Vagina (tissue), 2 donors: ENCODE measurements around the gene SYT4. TPM values are rescaled to one million over a fixed set of nuclear protein-coding genes. Genes with fewer than 3 reads are reported as not detected.

Source experiments
- DNase-seq, 2 donors: peaks; one replicate each; pipeline ENCODE4 v3.0.0-alpha.2; 2017; ENCODE audit errors: extremely low spot score in 2 of 2
- H3K27ac ChIP-seq: fragments of 200-600 bp; sonication (generic); one replicate; pipeline ENCODE4 v1.5.1; 2019
- H3K27me3 ChIP-seq: fragments of 200-600 bp; sonication (generic); one replicate; pipeline ENCODE4 v1.5.1; 2019
- H3K36me3 ChIP-seq, 2 donors: fragments of 200-600 bp; sonication (generic); one replicate each; pipeline ENCODE4 v1.5.1; 2017 to 2019
- H3K4me1 ChIP-seq: fragments of 200-600 bp; sonication (generic); one replicate; pipeline ENCODE4 v1.5.1; 2019
- H3K4me3 ChIP-seq, 2 donors: fragments of 200-600 bp; sonication (generic); 1 replicate in 1 of 2; 2 replicates in 1 of 2; pipeline ENCODE4 v1.5.1; 2016 to 2019
- H3K9me3 ChIP-seq: fragments of 200-600 bp; sonication (generic); one replicate; pipeline ENCODE4 v1.5.1; 2019
- POLR2A ChIP-seq, 2 donors: fragments of 450-650 bp; IDR thresholded peaks; one replicate each; pipeline ENCODE4 v1.6.1; 2017; ENCODE audit warnings: antibody characterized with exemption in 2 of 2, mild to moderate bottlenecking in 2 of 2, moderate library complexity in 2 of 2
- POLR2AphosphoS5 ChIP-seq, 2 donors: sonication (generic); formaldehyde crosslinking; IDR thresholded peaks; one replicate each; pipeline ENCODE4 v1.9.0; 2017; ENCODE audit warnings: antibody characterized with exemption in 2 of 2, mild to moderate bottlenecking in 2 of 2, low read depth in 1 of 2; ENCODE audit not compliant: insufficient read depth in 1 of 2
- intact Hi-C: fragments of 100-400 bp; cut with DNase I; formaldehyde crosslinking; loops from one replicate; pipeline ENCODE4 v1.15.1; 2023
- total RNA-seq: library from RNA; depleted of rRNA; stranded (reverse); fragments of >200 nt; gene quantifications from one replicate; pipeline ENCODE4 v1.2.3, GENCODE V29; 2016
- TF ChIP-seq, protein P1 (sequence below), 3 experiments: fragments of 450-650 bp in 2 of 3; fragments of 200-600 bp in 1 of 3; sonication (generic) in 1 of 3; IDR thresholded peaks; one replicate each; pipeline ENCODE4 v1.5.1; 2017 to 2019; ENCODE audit warnings: antibody characterized with exemption in 3 of 3, mild to moderate bottlenecking in 2 of 3, moderate library complexity in 2 of 3

Gene SYT4
- total RNA-seq, 1 donor from 2014 or later, result 4.7 TPM

DNA sequence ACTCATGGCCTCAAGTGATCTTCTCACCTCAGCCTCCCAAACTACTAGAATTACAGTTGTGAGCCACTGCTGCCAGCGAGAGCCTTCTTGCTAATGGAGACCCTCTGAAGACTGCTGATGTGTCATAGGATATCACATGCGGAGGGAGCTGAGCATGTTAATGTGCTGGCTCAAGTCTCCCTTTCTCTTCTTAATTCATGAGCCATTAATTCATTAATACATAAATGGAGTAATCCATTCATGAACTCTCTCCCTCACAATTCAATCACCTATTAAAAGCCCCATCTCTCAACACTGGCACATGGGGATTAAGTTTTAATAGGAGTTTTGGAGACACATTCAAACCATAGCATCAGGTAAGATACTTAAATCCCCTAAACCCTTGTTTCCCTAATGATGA lies 54.8 kb downstream of the SYT4 start:
- H3K27me3 ChIP-seq, result no peaks in the 10 kb centered on the region
- no peaks in the 10 kb centered on the region for H3K4me1 ChIP-seq
- H3K4me3 ChIP-seq, result no peak overlapping the region
- H3K27ac ChIP-seq, result no peak overlapping the region
- intact Hi-C loops, result no loop called here
- H3K36me3 ChIP-seq, result no peaks in the 10 kb centered on the region
- DNase-seq, result no peak
- H3K9me3 ChIP-seq, result no peaks in the 10 kb centered on the region
- TF ChIP-seq POLR2AphosphoS5 (IDR thresholded peaks at IDR 0.05; ENCODE audit: insufficient read depth in 1 of 2, low read depth in 1 of 2) (no peak), POLR2A (IDR thresholded peaks at IDR 0.05) (no peak)
- TF ChIP-seq, protein P1, sequence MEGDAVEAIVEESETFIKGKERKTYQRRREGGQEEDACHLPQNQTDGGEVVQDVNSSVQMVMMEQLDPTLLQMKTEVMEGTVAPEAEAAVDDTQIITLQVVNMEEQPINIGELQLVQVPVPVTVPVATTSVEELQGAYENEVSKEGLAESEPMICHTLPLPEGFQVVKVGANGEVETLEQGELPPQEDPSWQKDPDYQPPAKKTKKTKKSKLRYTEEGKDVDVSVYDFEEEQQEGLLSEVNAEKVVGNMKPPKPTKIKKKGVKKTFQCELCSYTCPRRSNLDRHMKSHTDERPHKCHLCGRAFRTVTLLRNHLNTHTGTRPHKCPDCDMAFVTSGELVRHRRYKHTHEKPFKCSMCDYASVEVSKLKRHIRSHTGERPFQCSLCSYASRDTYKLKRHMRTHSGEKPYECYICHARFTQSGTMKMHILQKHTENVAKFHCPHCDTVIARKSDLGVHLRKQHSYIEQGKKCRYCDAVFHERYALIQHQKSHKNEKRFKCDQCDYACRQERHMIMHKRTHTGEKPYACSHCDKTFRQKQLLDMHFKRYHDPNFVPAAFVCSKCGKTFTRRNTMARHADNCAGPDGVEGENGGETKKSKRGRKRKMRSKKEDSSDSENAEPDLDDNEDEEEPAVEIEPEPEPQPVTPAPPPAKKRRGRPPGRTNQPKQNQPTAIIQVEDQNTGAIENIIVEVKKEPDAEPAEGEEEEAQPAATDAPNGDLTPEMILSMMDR (IDR thresholded peaks at IDR 0.05), result no peak

DNA sequence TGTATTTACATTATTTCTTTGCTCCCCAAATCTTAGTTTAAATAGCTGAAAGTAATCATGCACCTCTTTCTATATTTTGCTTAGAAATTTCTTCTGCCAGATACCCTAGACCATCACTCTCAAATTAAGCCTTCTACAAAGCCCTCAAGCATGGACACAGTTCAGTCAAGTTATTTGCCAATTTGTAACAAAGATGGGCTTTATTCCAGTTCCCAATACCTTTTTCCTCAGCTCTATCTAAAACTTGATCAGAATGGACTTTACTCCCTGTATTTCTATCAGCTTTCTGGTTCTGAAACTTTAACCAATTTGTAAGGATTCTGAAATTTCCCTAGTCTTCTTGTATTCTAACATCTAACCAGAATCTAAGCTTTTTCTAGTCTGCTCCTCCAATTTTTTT lies 56.6 kb downstream of the SYT4 start:
- no peaks in the 10 kb centered on the region for H3K9me3 ChIP-seq
- H3K27ac ChIP-seq, result no peak overlapping the region
- intact Hi-C loops, result no loop called here
- no peak overlapping the region for H3K4me3 ChIP-seq
- no peaks in the 10 kb centered on the region for H3K4me1 ChIP-seq
- DNase-seq, result no peak
- H3K36me3 ChIP-seq, result no peaks in the 10 kb centered on the region
- TF ChIP-seq POLR2AphosphoS5 (IDR thresholded peaks at IDR 0.05; ENCODE audit: insufficient read depth in 1 of 2, low read depth in 1 of 2), result no peak
- H3K27me3 ChIP-seq, result no peaks in the 10 kb centered on the region

Other genes starting within 250 kb of the SYT4 start
- not detected for gene RIT2, start 161.8 kb downstream of the SYT4 start, total RNA-seq